B cell (primary cell): ENCODE measurements around the gene KRTAP3-3.

Source experiments
- EZH2 ChIP-seq: IDR thresholded peaks from 2 replicates; pipeline ENCODE4 v1.6.1; 2012; ENCODE audit warnings: borderline replicate concordance, low read depth, mild to moderate bottlenecking, moderate library complexity, low read length; ENCODE audit not compliant: insufficient read depth, poor library complexity, severe bottlenecking
- TF ChIP-seq, protein P1 (sequence below): fragments of 200-600 bp; IDR thresholded peaks from one replicate; pipeline ENCODE4 v1.8.0; 2022; ENCODE audit warnings: antibody characterized with exemption, mild to moderate bottlenecking

DNA sequence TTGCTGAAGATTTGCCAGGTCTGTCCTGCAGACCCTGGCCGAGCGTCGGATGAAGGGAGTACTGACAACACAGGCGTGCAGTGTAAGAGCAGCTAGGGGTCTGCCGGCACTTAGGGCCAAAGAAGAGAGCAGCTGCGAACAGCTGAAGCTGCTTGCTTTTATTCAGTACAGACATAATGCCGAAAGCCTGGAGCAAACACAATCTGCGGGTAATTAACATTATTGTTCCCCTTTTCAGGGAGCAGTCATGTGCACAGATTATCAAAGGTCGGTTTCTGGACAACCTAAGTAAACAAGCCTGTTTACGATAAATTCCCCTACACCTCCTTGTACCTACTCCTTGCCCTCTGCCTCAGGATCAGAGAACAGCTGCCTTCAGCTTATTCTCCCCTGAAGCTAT, 44.5 kb downstream of the KRTAP3-3 start:
- TF ChIP-seq, protein P1, sequence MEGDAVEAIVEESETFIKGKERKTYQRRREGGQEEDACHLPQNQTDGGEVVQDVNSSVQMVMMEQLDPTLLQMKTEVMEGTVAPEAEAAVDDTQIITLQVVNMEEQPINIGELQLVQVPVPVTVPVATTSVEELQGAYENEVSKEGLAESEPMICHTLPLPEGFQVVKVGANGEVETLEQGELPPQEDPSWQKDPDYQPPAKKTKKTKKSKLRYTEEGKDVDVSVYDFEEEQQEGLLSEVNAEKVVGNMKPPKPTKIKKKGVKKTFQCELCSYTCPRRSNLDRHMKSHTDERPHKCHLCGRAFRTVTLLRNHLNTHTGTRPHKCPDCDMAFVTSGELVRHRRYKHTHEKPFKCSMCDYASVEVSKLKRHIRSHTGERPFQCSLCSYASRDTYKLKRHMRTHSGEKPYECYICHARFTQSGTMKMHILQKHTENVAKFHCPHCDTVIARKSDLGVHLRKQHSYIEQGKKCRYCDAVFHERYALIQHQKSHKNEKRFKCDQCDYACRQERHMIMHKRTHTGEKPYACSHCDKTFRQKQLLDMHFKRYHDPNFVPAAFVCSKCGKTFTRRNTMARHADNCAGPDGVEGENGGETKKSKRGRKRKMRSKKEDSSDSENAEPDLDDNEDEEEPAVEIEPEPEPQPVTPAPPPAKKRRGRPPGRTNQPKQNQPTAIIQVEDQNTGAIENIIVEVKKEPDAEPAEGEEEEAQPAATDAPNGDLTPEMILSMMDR, result no peak
- TF ChIP-seq EZH2, result no peak
